PC-9 (cell line): ENCODE measurements around the gene LZTS2.

Source experiments
- EZH2 ChIP-seq: fragments of 200-600 bp; sonication (generic); IDR thresholded peaks from 2 replicates; pipeline ENCODE4 v1.8.0; 2017; ENCODE audit warnings: antibody characterized with exemption, low read depth
- TF ChIP-seq, protein P1 (sequence below): fragments of 200-600 bp; sonication (generic); conservative IDR thresholded peaks from 2 replicates; pipeline ENCODE4 v1.6.1; 2017; ENCODE audit warnings: mixed run types, antibody characterized with exemption, mild to moderate bottlenecking, moderate library complexity

- TF ChIP-seq, protein P1, sequence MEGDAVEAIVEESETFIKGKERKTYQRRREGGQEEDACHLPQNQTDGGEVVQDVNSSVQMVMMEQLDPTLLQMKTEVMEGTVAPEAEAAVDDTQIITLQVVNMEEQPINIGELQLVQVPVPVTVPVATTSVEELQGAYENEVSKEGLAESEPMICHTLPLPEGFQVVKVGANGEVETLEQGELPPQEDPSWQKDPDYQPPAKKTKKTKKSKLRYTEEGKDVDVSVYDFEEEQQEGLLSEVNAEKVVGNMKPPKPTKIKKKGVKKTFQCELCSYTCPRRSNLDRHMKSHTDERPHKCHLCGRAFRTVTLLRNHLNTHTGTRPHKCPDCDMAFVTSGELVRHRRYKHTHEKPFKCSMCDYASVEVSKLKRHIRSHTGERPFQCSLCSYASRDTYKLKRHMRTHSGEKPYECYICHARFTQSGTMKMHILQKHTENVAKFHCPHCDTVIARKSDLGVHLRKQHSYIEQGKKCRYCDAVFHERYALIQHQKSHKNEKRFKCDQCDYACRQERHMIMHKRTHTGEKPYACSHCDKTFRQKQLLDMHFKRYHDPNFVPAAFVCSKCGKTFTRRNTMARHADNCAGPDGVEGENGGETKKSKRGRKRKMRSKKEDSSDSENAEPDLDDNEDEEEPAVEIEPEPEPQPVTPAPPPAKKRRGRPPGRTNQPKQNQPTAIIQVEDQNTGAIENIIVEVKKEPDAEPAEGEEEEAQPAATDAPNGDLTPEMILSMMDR = peak; percentile 76
- TF ChIP-seq EZH2 = no peak
Observed at GRCh38 chr10:101014230-101014884, 14.7 kb downstream of the LZTS2 start.
